Panc1 (cell line): ENCODE results near the gene HSF5. TPM values are rescaled to one million over a fixed set of nuclear protein-coding genes. Genes with fewer than 3 reads are reported as not detected.

ENCODE experiments used
- ATAC-seq: fragments of 200-7000 bp; cut with Tn5 transposase; 2 replicates; pipeline ENCODE4 v1.9.1; 2020; ENCODE audit warnings: mild to moderate bottlenecking, moderate library complexity
- BruUV-seq: library from RNA; stranded (reverse); fragments of 400-500 nt; replicated peaks from 2 replicates; lab custom pipeline; 2021; lab: Mats Ljungman, UMichigan
- CTCF ChIA-PET: fragments of 300-600 bp; sonication (Branson Sonifier 250); formaldehyde crosslinking; loops from one replicate; lab custom pipeline; 2022; ENCODE audit warnings: antibody characterized with exemption; lab: Charles Lee
- POLR2A ChIA-PET: fragments of 300-600 bp; sonication (Branson Sonifier 250); formaldehyde crosslinking; loops from one replicate; lab custom pipeline; 2022; ENCODE audit warnings: antibody characterized with exemption; lab: Charles Lee
- DNase-seq: peaks from one replicate; pipeline ENCODE4 v3.0.0-alpha.2; 2010; ENCODE audit warnings: low read depth, low spot score
- H3K27ac ChIP-seq: 2 replicates; pipeline ENCODE4 v1.5.1; 2011; ENCODE audit warnings: mild to moderate bottlenecking, low read length, inconsistent platforms
- H3K27me3 ChIP-seq: fragments of 200-500 bp; sonication (Bioruptor generic); 2 replicates; pipeline ENCODE4 v1.6.0; 2014; ENCODE audit warnings: low read length, inconsistent platforms; ENCODE audit not compliant: control insufficient read depth, insufficient read depth
- H3K36me3 ChIP-seq: fragments of 200-500 bp; sonication (Bioruptor generic); 2 replicates; pipeline ENCODE4 v1.5.1; 2014; ENCODE audit warnings: inconsistent platforms, mild to moderate bottlenecking, low read length, moderate library complexity; ENCODE audit not compliant: control insufficient read depth, insufficient read depth
- H3K4me1 ChIP-seq: 2 replicates; pipeline ENCODE4 v1.5.1; 2011; ENCODE audit warnings: inconsistent platforms, mild to moderate bottlenecking, low read length, moderate library complexity; ENCODE audit not compliant: control insufficient read depth, insufficient read depth
- H3K4me3 ChIP-seq, 2 experiments: 2 replicates each; pipeline ENCODE4 v1.5.1; 2011 to 2012; ENCODE audit warnings: low read depth in 2 of 2, low read length in 2 of 2, mild to moderate bottlenecking in 2 of 2, inconsistent platforms in 1 of 2, moderate library complexity in 1 of 2
- H3K9me3 ChIP-seq: fragments of 200-500 bp; sonication (Bioruptor generic); 2 replicates; pipeline ENCODE4 v1.5.1; 2014; ENCODE audit warnings: low read depth, mild to moderate bottlenecking, inconsistent platforms, low read length, moderate library complexity; ENCODE audit not compliant: control insufficient read depth, insufficient read depth
- POLR2AphosphoS5 ChIP-seq: IDR thresholded peaks from 2 replicates; pipeline ENCODE4 v1.6.1; 2012; ENCODE audit warnings: mild to moderate bottlenecking, low read depth, low read length, moderate library complexity
- SIN3A ChIP-seq: IDR thresholded peaks from 2 replicates; pipeline ENCODE4 v1.6.1; 2012; ENCODE audit warnings: low read depth, mild to moderate bottlenecking, low read length, moderate library complexity, borderline replicate concordance; ENCODE audit not compliant: insufficient read depth
- TCF7L2 ChIP-seq: IDR thresholded peaks from 2 replicates; pipeline ENCODE4 v1.6.1; 2011; ENCODE audit warnings: mild to moderate bottlenecking, low read depth, low read length, inconsistent platforms
- in situ Hi-C: cut with HindIII; loops from 2 replicates; pipeline ENCODE4 v1.10.0; 2016; ENCODE audit warnings: low sequenced_read_pairs, low pct_unique_long_range_greater_than_20kb
- intact Hi-C: fragments of 100-400 bp; cut with micrococcal nuclease; formaldehyde crosslinking; loops from one replicate; pipeline ENCODE4 v1.10.0; 2022; ENCODE audit not compliant: unreplicated experiment
- total RNA-seq: library from RNA; stranded (reverse); gene quantifications from one replicate; pipeline ENCODE4 v1.2.1, GENCODE V29; 2021; ENCODE audit not compliant: unreplicated experiment
- TF ChIP-seq, protein P1 (sequence below): fragments of 450-650 bp; IDR thresholded peaks from 2 replicates; pipeline ENCODE4 v1.5.1; 2017; ENCODE audit warnings: mild to moderate bottlenecking
- TF ChIP-seq, protein P2 (sequence below), 2 experiments: IDR thresholded peaks; 2 replicates each; pipeline ENCODE4 v1.6.1; 2011 to 2012; ENCODE audit warnings: low read depth in 2 of 2, control low read depth in 1 of 2, low read length in 1 of 2, mild to moderate bottlenecking in 1 of 2, moderate library complexity in 1 of 2; ENCODE audit not compliant: insufficient read depth in 1 of 2

HSF5 gene
- total RNA-seq, 1 experiment from 2014 or later = not detected

DNA sequence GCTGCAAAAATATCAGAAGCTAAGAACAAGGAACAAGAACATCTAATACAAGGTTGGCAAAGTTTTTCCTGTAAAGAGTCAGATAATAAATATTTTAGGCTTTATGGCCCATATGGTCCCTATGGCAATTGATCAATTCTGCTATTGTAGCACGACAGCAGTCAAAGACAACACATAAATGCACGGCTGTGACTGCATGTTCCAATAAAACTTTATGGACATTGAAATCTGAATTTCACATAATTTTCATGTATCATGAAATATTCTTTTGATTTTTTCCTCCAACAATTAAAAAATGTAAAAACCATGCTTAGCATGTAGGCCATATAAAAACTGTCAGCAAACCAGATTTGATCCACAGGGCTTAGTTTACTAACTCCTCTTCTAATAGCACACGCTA, 60.4 kb downstream of the HSF5 start:
- H3K27ac ChIP-seq = no peak overlapping the region
- DNase-seq (no peak), ATAC-seq (no peak)
- H3K27me3 ChIP-seq = no peaks in the 10 kb centered on the region
- ChIA-PET CTCF (no interaction called here), POLR2A (no interaction called here)
- intact Hi-C loops = no loop called here
- no TSS peak for BruUV-seq
- no peaks in the 10 kb centered on the region for H3K4me1 ChIP-seq
- no peaks in the 10 kb centered on the region for H3K36me3 ChIP-seq
- no peak overlapping the region for H3K4me3 ChIP-seq
- in situ Hi-C loops = no loop called here
- no peak for TF ChIP-seq TCF7L2
- no peak for TF ChIP-seq POLR2AphosphoS5
- TF ChIP-seq SIN3A = no peak
- TF ChIP-seq, protein P1, sequence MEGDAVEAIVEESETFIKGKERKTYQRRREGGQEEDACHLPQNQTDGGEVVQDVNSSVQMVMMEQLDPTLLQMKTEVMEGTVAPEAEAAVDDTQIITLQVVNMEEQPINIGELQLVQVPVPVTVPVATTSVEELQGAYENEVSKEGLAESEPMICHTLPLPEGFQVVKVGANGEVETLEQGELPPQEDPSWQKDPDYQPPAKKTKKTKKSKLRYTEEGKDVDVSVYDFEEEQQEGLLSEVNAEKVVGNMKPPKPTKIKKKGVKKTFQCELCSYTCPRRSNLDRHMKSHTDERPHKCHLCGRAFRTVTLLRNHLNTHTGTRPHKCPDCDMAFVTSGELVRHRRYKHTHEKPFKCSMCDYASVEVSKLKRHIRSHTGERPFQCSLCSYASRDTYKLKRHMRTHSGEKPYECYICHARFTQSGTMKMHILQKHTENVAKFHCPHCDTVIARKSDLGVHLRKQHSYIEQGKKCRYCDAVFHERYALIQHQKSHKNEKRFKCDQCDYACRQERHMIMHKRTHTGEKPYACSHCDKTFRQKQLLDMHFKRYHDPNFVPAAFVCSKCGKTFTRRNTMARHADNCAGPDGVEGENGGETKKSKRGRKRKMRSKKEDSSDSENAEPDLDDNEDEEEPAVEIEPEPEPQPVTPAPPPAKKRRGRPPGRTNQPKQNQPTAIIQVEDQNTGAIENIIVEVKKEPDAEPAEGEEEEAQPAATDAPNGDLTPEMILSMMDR = no peak
- TF ChIP-seq, protein P2, sequence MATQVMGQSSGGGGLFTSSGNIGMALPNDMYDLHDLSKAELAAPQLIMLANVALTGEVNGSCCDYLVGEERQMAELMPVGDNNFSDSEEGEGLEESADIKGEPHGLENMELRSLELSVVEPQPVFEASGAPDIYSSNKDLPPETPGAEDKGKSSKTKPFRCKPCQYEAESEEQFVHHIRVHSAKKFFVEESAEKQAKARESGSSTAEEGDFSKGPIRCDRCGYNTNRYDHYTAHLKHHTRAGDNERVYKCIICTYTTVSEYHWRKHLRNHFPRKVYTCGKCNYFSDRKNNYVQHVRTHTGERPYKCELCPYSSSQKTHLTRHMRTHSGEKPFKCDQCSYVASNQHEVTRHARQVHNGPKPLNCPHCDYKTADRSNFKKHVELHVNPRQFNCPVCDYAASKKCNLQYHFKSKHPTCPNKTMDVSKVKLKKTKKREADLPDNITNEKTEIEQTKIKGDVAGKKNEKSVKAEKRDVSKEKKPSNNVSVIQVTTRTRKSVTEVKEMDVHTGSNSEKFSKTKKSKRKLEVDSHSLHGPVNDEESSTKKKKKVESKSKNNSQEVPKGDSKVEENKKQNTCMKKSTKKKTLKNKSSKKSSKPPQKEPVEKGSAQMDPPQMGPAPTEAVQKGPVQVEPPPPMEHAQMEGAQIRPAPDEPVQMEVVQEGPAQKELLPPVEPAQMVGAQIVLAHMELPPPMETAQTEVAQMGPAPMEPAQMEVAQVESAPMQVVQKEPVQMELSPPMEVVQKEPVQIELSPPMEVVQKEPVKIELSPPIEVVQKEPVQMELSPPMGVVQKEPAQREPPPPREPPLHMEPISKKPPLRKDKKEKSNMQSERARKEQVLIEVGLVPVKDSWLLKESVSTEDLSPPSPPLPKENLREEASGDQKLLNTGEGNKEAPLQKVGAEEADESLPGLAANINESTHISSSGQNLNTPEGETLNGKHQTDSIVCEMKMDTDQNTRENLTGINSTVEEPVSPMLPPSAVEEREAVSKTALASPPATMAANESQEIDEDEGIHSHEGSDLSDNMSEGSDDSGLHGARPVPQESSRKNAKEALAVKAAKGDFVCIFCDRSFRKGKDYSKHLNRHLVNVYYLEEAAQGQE (IDR thresholded peaks at IDR 0.05; ENCODE audit: insufficient read depth in 1 of 2, low read depth in 2 of 2, low read length in 1 of 2) = no peak
- H3K9me3 ChIP-seq = no peaks in the 10 kb centered on the region

DNA sequence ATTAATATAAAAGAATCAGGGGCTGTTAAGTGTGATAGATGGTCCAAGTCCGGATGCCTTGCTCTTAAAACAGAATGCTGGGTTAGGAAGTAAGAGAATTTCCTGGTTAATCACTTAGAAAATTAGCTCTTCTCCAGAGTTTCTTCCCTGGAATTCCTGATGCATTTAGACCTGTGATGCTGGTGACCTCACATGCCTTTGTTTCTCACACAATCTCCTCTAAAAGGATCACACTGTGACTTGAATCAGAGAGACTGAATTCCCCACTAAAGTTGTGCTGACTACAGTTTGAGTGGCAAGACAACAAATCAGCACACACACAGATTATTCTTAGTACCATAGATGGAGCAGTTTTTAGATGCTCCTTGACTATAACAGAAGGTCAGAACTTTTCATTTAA, 66.5 kb downstream of the HSF5 start:
- ChIA-PET CTCF (no interaction called here), POLR2A (no interaction called here)
- peaks cover 8% of the 10 kb centered on the region; the same call in 1 of the 2 replicates for H3K27me3 ChIP-seq
- H3K9me3 ChIP-seq = no peaks in the 10 kb centered on the region
- intact Hi-C loops (no loop called here), in situ Hi-C loops (no loop called here)
- H3K27ac ChIP-seq = no peak overlapping the region
- ATAC-seq (no peak), DNase-seq (no peak)
- BruUV-seq = no TSS peak
- H3K4me1 ChIP-seq = no peaks in the 10 kb centered on the region
- peaks cover 6% of the 10 kb centered on the region; the same call in 1 of the 2 replicates for H3K36me3 ChIP-seq
- no peak for TF ChIP-seq TCF7L2
- no peak for TF ChIP-seq SIN3A
- no peak overlapping the region for H3K4me3 ChIP-seq

DNA sequence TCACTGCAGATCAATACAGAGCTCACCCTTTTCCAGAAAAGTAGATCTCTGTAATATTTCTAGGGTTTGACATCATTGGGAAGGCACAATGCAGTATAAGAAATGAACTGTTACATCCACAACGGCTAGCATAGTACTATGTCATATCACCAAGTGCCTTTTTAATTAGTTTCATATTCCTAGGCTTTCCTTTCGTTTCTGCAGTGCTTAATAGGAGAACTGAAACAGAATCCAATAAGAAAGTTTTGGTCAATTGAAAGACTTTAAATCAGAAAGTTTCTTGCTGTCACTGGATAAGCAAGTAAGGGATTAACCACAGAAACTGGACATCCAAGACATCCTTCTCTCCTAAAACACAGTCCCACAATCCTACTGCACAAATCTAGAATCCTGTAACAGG, 67.4 kb downstream of the HSF5 start:
- TF ChIP-seq, protein P1 = no peak
- TF ChIP-seq, protein P2 (IDR thresholded peaks at IDR 0.05; ENCODE audit: insufficient read depth in 1 of 2, low read depth in 2 of 2, low read length in 1 of 2) = no peak
- TF ChIP-seq TCF7L2 (no peak), SIN3A (no peak), POLR2AphosphoS5 (no peak)
- POLR2A ChIA-PET = no interaction called here
- ATAC-seq = no peak
- Histone ChIP-seq H3K27ac (no peak overlapping the region), H3K9me3 (no peaks in the 10 kb centered on the region), H3K27me3 (peaks cover 8% of the 10 kb centered on the region; the same call in 1 of the 2 replicates), H3K4me1 (no peaks in the 10 kb centered on the region), H3K36me3 (peaks cover 11% of the 10 kb centered on the region; the same call in 1 of the 2 replicates), H3K4me3 (no peak overlapping the region)
- intact Hi-C loops (no loop called here), in situ Hi-C loops (no loop called here)
- no peak for DNase-seq
- BruUV-seq = no TSS peak
- CTCF ChIA-PET = no interaction called here
